OCI-LY1 (cell line): ENCODE results near the gene ISCU.

Experiments
- EZH2 ChIP-seq: fragments of 200-600 bp; sonication (generic), shearing (Covaris generic); IDR thresholded peaks from 2 replicates; pipeline ENCODE4 v1.8.0; 2017; ENCODE audit warnings: borderline replicate concordance, mixed run types, mild to moderate bottlenecking, antibody characterized with exemption, low read length, moderate library complexity, mixed read lengths
- TF ChIP-seq, protein P1 (sequence below): fragments of 200-600 bp; sonication (generic), shearing (Covaris generic); IDR thresholded peaks from 2 replicates; pipeline ENCODE4 v1.5.1; 2017; ENCODE audit warnings: mild to moderate bottlenecking, antibody characterized with exemption, low read length, moderate library complexity, mixed read lengths

DNA sequence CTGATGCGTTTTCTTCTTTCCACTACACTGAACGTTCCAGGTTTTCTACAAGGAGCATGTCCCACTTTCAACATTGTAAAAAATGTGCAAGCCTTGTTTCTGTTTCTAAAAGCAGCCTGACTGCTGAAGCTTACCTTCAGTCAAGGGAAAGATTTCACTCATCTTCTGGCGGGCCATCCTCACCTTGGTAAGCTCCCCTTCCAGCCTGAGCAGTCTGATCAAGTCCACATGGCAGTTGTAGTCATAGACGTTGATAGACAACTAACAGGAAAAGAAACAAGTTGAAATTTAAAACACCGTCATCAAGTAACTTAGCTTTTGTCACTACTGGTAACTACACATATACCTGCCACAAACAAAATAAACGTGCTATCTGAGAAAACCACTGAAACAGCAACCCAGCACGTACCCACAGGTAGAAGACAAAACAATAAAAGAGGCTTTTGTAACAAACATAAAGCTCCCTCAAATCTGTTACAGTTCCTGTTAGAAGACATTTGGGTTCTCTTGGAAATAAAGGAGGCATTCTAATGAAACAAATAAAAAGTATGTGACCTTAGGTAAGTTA lies 13.4 kb upstream of the ISCU start:
- TF ChIP-seq, protein P1, sequence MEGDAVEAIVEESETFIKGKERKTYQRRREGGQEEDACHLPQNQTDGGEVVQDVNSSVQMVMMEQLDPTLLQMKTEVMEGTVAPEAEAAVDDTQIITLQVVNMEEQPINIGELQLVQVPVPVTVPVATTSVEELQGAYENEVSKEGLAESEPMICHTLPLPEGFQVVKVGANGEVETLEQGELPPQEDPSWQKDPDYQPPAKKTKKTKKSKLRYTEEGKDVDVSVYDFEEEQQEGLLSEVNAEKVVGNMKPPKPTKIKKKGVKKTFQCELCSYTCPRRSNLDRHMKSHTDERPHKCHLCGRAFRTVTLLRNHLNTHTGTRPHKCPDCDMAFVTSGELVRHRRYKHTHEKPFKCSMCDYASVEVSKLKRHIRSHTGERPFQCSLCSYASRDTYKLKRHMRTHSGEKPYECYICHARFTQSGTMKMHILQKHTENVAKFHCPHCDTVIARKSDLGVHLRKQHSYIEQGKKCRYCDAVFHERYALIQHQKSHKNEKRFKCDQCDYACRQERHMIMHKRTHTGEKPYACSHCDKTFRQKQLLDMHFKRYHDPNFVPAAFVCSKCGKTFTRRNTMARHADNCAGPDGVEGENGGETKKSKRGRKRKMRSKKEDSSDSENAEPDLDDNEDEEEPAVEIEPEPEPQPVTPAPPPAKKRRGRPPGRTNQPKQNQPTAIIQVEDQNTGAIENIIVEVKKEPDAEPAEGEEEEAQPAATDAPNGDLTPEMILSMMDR: no peak
- no peak for TF ChIP-seq EZH2
